ENCODE results near the gene DHRS11.
"Not testable (repeated sequence)": the region's sequence is repeated elsewhere in the genome, so short reads cannot be mapped to it uniquely, and the experiment has no call there.

Gene DHRS11

DNA sequence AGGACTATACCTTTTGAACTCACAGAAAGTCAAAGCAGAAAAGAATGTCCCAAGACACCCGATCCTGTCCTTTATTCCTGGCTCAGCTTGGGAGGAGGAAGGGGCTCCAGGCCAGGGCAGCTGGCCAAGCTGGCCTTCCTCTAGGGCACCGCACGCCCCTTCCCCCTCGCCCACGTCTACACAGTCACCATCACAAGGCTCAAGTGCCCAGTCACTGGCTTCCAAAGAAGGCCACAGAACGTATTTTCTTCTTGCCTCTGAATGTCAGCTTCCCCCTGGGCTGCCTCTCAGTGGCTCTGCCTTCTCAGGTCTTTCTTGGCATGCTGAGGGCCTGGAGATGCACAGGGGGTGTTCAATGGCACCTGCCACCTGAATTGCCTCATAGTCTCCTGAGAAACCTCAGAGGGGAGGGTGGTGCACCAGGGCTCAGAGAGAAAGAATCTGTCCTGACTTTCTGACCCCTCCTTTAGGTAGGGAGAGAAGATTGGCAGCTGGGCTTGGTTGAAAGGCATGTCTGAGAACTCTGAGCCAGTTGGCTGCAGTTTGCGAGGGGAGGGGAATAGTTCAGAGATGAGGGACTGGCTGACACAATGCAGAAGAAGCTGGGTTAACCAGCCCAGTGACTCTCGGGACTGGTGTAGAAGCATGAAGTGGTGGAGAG lies 2.1 kb downstream of the DHRS11 start:
- no peak for DNase-seq (ENCODE audit: low spot score)

DNA sequence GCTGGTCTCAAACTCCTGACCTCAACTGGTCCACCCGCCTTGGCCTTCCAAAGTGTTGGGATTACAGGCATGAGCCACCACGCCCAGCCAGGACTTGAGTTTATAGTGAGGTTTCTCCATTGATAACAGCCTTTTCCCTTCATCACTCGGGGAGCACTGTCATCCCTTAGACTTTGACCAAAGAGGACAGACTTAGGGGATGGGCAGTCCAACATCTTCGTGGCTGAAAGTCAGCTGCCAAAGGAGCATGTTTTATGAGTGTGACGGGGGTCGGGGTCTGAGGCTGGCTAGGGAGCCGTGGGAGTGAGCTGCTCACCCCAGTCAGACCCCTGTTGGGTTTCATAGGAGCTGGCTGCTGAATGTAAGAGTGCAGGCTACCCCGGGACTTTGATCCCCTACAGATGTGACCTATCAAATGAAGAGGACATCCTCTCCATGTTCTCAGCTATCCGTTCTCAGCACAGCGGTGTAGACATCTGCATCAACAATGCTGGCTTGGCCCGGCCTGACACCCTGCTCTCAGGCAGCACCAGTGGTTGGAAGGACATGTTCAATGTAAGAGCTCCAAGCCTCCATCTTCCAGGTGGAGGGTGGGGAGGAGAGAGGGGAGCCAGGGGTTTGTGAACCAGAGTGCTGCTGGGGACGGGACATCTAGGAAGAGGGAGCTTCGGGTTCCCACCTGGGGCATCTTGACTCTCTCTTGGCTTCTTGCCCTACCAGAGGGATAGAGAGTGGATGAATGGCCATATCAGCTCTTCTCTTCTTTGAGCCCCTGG lies 3.1 kb downstream of the DHRS11 start:
- DNase-seq (ENCODE audit: low spot score) = no peak

DNA sequence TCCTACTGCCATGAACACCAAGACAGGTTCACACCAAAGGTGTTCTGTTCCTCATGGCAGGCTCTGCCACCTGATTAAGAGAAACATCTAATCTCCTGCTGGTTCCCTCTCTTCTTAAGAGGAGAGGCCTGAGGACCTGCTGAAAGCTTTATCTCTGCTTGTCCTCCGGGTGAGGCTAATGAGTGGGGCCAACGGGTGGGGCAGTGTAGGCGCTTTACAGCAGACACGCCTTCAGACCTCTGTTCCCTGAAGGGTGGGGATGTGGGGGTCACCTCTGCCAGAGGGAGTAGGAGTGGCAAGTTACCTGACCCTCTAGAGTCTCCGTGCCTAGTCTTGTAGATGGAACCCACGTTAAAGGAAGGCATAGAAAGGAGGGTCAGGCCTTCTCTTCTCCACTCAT lies 5.5 kb downstream of the DHRS11 start:
- no peak for DNase-seq (ENCODE audit: low spot score)

DNA sequence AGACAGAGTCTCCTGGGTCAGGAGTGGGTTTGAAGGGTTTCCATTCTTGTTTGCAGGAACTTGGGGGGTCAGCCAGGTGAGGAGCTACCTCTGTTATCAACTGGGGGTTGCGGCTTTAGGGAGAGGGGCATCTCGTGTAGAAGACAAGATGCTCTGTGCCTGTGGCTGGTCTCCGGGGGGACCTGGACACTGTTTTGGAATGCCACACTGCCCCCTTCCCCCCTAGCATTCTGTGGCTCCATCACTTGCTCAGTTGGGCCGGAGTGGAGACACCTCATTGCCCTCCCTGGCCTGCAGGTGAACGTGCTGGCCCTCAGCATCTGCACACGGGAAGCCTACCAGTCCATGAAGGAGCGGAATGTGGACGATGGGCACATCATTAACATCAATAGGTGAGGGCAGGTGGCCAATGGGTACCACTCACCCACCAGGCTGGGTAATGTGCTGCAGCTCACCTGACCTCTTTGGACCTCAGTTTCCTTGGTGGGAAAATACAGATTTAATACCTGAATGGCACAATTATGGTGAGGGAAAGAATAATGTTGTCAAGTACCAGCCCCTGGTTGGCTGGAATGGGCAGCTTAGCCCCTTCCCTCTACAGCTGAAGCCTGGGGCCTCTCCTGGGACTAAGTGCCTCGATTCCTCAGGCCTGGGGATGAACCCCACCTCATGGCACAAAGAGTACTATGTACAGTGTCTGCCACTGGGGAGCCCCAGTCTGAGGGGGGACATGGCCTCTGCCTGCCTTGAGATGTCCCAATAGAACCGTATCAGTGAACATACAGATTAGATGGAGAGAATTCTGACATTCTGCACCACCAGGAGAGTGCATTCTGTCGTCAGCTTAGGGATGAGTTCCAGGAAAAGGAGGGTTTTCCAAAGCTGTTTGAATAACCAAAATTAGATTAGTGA lies 6.4 kb downstream of the DHRS11 start:
- no peak for DNase-seq (ENCODE audit: low spot score)

DNA sequence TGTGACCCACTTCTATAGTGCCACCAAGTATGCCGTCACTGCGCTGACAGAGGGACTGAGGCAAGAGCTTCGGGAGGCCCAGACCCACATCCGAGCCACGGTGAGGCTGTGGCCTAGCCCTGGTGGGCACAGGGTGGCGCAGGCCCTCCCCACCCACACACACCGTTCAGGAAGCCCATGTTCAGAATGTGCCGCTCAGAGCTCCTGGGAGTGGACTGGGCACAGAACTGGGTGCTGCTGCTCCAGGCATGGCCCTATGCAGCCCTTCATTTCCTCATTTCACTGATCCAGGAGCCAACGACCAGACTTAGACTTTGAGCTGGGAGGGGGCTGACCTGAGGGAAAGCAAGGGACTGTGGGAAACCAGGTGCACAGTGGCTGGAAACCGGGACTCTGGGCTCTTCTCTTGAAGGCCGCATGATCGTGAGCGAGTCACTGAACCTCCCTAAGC lies 7.3 kb downstream of the DHRS11 start:
- DNase-seq (ENCODE audit: low spot score) = no peak

DNA sequence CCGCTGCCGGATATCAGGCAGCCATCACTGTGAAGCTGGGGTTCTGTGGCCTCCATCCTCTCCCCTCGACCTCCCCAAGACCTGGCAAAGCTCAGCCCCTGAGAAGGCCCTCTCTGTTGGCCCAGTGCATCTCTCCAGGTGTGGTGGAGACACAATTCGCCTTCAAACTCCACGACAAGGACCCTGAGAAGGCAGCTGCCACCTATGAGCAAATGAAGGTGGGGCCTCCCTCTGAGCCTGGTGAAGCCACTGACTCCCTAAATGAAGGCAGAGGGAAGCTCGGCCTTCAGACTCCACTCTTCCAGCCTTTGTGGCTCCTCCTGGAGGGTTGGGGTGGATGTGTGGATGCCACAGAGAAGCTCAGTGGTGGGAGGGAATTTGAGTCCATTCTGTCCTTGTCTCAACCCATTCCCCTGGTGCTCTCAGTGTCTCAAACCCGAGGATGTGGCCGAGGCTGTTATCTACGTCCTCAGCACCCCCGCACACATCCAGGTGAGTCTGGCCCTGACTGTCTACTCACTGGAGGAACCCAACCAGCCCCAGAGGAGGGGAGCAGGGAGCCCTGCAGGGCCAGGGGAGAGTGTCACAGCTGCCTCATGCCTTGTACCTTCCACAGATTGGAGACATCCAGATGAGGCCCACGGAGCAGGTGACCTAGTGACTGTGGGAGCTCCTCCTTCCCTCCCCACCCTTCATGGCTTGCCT lies 8.0 kb downstream of the DHRS11 start:
- no peak for DNase-seq (ENCODE audit: low spot score)

DNA sequence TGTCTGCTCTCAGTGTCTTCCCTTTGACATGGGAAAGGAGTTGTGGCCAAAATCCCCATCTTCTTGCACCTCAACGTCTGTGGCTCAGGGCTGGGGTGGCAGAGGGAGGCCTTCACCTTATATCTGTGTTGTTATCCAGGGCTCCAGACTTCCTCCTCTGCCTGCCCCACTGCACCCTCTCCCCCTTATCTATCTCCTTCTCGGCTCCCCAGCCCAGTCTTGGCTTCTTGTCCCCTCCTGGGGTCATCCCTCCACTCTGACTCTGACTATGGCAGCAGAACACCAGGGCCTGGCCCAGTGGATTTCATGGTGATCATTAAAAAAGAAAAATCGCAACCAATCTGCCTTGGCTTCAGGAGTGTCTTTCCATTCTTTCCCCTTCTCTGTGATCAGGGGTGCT lies 8.8 kb downstream of the DHRS11 start:
- no peak for DNase-seq (ENCODE audit: low spot score)

DNA sequence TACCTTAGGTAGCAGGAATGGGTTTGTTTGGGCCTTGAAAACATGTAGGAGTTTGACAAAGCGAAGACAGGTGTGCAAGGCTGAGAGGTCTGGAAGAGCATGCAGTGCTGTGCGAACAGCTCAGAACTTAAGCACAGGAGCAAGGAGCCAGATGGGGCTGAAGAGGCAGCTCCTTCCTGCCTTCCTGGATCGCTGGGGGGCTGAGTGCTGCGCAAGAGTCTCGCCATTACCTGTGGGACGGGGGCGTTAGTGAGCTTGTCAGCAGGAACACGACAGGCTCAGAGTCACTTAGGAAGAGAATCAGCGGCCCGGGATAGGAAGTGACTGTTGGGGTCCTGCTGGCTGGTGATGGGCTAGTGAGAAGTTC lies 9.2 kb downstream of the DHRS11 start:
- DNase-seq (ENCODE audit: low spot score) = peak; percentile 4

DNA sequence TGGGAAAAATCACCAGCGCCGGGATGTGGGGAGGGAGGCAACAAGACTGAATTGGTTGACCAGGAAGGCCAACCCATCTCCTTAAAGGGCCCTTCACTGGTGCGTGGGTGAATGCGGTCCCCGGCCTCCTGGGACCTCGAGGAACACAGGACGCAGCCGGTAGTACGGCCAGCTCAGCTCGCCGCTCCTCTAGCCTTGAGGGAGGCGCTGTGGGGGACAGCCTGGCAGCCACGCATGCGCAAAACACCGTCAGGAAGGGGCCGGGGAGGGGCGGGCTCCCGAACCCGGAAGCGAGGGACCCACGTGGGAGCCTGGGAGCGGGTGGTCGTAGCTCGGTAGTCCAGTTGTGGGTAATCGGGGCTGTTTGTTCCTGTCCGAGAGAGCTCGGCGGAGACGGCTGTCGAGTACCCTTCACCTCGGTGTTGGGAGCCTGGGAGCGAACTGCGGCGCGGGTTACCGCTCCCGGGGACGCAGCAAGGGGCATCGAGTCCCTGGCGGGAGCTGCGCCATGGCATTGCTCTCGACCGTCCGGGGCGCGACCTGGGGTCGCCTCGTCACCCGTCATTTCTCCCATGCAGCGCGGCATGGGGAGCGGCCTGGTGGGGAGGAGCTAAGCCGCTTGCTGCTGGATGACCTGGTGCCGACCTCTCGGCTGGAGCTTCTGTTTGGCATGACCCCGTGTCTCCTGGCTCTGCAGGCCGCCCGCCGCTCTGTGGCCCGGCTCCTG lies 9.8 kb downstream of the DHRS11 start, which contains the start of gene MRM1:
Gene MRM1 (plus strand): TSS at position 281 of the 727 bp plus-strand sequence. CDS start 228 bp downstream, at position 509.
- peak; percentile 92 for DNase-seq (ENCODE audit: low spot score)

DNA sequence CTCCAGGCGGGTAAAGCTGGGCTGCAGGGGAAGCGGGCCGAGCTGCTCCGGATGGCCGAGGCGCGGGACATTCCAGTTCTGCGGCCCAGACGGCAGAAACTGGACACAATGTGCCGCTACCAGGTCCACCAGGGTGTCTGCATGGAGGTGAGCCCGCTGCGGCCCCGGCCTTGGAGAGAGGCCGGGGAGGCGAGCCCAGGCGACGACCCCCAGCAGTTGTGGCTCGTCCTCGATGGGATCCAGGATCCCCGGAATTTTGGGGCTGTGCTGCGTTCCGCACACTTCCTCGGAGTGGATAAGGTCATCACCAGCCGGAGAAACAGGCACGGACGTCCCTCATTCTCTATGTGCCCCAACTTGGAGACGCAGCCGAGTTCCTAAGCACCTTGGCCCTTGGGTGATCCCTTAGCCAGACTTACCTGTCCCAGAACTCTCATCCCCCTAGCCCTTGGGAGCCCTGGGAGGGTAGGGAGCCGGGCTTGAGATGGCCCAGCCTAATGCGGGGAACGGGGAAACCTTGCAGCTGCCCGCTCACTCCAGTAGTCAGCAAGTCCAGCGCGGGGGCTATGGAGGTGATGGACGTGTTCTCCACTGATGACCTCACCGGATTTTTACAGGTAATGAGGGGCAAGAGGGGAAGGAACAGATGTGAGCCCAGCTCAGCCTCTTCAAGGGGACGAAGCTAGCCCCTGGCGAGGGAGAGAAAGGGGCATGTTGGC lies 10.5 kb downstream of the DHRS11 start:
- peak; percentile 10 for DNase-seq (ENCODE audit: low spot score)

DNA sequence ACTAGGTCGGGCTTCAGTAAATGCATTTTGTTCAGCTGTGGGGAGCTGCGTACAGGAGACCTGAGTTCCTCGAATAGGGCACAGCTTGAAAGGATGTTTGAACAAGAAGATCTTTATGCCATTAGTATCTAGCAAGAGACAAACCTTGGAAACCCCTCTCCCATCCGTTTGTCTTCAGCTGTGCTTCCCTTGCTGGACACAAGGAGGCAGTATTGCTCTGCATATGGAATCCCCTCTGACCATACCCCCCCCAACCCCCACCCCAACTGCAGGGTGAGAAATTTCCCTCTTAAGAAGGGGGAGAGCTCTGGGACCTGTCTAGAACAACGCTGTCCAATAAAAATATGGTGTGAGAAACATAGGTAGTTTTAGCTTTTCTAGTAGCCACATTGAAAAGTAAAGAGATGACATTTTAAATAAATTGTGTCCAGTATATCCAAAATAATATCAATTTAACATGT lies 11.3 kb downstream of the DHRS11 start:
- peak; percentile 67 for DNase-seq (ENCODE audit: low spot score)

DNA sequence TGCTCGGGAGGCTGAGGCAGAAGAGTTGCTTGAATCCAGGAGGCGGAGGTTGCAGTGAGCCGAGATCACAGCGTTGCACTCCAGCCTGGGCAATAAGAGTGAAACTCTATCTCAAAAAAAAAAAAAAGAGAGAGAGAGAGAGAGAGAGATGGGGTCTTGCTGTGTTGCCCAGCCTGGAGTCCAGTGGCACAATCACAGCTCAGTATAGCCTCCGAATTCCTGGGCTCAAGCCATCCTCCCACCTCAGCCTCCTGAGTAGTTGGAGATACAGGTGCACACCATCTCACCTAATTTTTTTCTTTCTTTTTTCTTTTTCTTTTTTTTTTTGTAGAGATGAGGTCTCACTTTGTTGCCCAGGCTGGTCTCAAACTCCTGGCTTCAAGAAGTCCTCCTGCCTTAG lies 13.3 kb downstream of the DHRS11 start:
- not testable (repeated sequence) for DNase-seq (ENCODE audit: low spot score)

DNA sequence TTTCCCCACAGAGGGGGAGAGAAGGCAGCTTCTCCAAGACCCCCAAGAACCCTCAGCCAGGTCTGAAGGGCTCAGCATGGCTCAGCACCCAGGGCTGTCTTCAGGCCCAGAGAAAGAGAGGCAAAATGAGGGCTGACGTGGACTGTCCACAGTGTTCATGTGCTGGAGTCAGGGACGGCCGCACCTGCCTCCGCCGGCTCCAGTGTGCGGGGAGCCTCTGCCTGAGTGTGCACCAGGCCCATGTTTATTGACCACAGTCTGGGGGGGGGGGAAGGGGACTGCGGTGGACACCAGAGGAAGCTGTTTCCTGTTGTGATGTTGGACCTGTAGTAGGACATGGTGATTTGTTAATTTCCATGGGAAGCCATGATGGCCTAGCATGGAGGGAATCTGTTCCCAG lies 16.6 kb downstream of the DHRS11 start:
- DNase-seq (ENCODE audit: low spot score) = no peak

DNA sequence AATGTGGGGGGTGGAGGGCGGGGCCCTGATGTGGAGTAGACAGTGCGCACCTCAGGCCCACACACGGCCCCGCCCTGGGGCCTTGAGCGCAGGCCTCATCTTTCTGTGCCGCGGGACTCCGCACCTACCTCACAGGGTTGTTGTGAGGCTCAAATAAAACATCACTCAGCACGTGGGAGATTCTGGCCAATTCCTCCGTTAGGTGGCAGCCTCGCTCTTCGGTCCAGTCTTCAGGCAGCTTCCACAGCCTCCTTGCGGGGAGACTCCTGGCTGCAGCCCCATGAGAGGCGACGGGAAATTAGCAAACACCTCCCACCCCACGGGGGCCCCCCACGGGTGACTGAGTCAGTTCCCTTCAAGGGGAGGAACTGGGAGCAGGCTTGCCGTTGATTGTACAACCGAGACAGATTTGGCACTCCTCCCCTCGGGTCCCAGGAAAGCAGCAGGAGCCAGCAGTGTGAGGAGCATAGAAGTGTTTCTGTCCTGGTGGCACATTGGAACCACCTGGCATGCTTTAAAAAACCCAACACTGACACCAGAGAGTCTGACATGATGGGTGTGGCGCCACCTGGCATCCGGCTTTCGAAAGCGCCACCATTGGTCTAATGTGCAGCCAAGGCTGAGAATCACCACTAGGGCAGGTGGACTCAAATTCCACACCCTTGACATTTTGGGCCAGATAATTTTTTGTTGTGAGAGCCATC lies 17.3 kb downstream of the DHRS11 start:
- no peak for DNase-seq (ENCODE audit: low spot score)

DNA sequence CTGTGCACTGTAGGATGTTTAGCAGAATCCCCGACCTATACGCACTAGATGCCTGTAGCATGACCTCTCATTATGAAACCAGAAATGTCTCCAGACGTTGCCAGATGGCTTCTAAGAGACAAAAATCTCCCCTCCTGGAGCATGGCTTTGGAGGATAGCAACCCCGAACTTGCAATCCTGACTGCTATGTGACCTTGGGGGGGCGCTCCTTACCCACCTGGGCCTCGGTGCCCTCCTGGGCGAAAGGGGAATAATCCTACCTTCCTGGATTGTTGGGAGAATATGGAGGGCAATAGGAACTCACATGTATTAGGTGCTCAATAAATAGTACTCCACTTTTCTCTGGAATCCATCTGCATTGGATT lies 17.8 kb downstream of the DHRS11 start:
- DNase-seq (ENCODE audit: low spot score) = no peak

DNA sequence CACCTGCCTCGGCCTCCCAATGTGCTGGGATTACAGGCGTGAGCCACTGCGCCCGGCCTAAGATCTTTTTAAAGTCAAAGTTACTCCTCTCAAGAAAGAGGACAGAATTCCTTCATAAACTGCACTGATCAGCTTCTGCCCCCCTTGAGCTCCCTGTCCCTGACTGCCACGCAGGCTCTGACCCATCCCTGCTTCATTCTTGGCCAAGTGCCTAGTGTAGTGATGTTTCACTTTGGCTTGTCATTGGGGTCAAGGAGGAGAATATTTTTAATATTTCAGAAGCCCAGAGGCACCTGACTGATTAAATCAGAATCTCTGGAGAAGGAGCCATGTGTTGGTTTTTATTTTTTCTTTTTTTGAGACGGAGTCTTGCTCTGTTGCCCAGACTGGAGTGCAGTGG lies 18.8 kb downstream of the DHRS11 start:
- DNase-seq (ENCODE audit: low spot score) = no peak

DNA sequence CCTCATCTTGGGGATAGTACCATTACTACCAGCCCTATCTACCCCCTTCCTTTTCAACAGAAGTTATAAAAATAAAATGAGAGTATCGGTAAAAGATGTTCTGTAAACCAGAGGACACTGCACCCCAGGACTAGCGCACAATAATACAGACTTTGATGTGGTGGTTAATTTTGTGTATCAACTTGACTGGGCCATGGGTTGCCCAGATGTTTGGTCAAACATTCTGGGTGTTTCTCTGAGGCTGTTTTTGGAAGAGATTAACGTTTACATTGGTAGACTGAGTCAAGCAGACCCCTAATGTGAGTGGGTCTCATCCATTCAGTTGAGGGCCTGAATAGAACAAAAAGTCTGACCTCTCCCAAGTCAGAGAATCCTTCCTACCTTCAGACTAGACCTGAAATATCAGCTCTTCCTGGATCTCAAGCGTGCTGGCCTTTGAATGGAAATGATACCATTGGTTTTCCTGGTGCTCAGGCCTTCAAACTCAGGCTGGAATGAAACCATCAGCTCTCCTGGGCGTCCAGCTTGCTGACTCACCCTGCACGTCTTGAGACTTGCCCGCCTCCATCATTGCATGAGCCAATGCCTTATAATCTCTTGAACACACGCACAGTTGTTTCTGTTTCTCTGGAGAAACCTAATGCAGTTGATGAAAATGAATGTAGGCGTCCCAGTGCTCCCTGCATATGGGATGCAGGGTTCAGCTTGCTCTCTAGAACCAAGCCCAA lies 19.8 kb downstream of the DHRS11 start:
- DNase-seq (ENCODE audit: low spot score) = no peak

DNA sequence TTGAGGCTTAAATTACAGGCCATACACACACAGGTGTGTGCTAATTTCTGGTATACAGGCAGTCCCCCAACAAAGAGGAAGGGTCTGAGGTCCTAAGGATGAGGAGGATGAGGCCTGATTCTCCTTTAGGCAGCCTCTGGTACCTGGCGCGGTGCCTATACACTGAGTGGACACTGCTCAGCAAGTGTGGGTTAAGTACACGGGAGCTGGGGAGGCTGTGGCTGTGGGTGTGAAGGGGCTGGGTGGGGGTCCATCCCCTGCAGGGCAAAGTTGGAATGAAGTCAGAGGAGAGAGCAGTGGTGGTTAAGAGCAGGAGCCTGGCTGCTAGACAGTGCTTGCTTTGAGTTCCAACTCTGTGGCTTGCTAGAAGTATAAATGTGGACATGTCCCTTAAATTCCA lies 20.6 kb downstream of the DHRS11 start:
- DNase-seq (ENCODE audit: low spot score) = no peak

DNA sequence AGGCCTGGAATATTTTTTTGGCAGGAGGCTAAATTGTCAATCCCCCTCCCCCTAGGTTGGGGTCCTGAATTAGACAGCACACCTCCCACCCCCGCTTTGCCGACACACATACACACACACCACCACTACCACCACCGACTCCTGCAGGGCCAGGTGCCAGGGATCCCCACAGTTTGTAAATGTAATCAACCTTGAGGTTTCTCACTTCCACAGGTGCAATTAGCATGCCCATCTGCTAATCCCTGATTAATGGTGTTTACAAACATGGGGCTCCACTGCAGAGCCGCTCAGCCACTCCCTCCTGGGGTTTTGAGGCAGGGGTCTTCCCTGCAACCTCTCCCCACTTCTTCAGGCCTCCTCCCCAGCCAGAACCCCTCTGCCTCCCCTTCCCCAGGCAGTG lies 21.5 kb downstream of the DHRS11 start:
- no peak for DNase-seq (ENCODE audit: low spot score)
